IMR-90 (cell line): Measurements from ENCODE around the gene CCR6.

Experiments
- BHLHE40 ChIP-seq: fragments of 150-350 bp; IDR thresholded peaks from 2 replicates; pipeline ENCODE4 v1.6.1; 2016; ENCODE audit warnings: mild to moderate bottlenecking, low read depth, low read length
- CEBPB ChIP-seq: IDR thresholded peaks from 2 replicates; pipeline ENCODE4 v1.6.1; 2012; ENCODE audit warnings: low read depth, low read length, improper control_type of control experiment
- CTCF ChIP-seq: conservative IDR thresholded peaks from 2 replicates; pipeline ENCODE4 v1.5.1; 2012; ENCODE audit warnings: mild to moderate bottlenecking, low read depth, low read length, improper control_type of control experiment
- FOS ChIP-seq: fragments of 150-350 bp; IDR thresholded peaks from 2 replicates; pipeline ENCODE4 v1.6.1; 2016; ENCODE audit warnings: low read depth, low read length
- MAZ ChIP-seq: IDR thresholded peaks from 2 replicates; pipeline ENCODE4 v1.6.1; 2012; ENCODE audit warnings: low read depth, mild to moderate bottlenecking, low read length, improper control_type of control experiment, moderate library complexity, borderline replicate concordance
- MXI1 ChIP-seq: IDR thresholded peaks from 2 replicates; pipeline ENCODE4 v1.6.1; 2012; ENCODE audit warnings: low read depth, mild to moderate bottlenecking, low read length, moderate library complexity, borderline replicate concordance
- POLR2A ChIP-seq: IDR thresholded peaks from 2 replicates; pipeline ENCODE4 v1.6.1; 2012; ENCODE audit warnings: mild to moderate bottlenecking, low read depth, low read length
- RAD21 ChIP-seq: IDR thresholded peaks from 2 replicates; pipeline ENCODE4 v1.6.1; 2012; ENCODE audit warnings: low read length, improper control_type of control experiment
- SMC3 ChIP-seq: fragments of 150-350 bp; IDR thresholded peaks from 2 replicates; pipeline ENCODE4 v1.6.1; 2016; ENCODE audit warnings: low read depth, mild to moderate bottlenecking, antibody characterized with exemption, low read length, moderate library complexity
- USF2 ChIP-seq: fragments of 150-350 bp; IDR thresholded peaks from 2 replicates; pipeline ENCODE4 v1.6.1; 2017; ENCODE audit warnings: mild to moderate bottlenecking, antibody characterized with exemption, low read length, low read depth

DNA sequence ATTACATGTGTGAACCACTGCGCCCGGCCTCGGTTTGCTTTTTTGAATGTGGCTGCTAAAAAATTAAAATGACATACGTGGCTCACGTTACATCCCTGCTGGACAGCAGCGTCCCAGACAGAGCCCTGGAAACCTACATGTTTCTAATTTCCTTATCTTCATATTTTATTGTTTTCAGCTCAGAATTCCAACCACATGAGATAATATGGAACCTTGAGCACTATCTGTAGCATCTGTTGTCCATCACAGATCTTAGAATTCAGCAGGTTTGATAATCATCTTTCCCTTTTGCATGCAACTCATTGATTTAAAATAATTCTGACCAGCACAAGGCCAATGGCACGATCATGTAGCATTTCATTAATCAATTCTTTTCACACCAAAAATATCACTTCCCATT lies 25.9 kb upstream of the CCR6 start:
- no peak for TF ChIP-seq CTCF
- TF ChIP-seq SMC3, result no peak
- no peak for TF ChIP-seq RAD21
- no peak for TF ChIP-seq POLR2A
- TF ChIP-seq CEBPB, result no peak
- no peak for TF ChIP-seq MAZ
- TF ChIP-seq BHLHE40, result no peak
- no peak for TF ChIP-seq USF2
- no peak for TF ChIP-seq MXI1
- TF ChIP-seq FOS, result no peak
